ENCODE measurements around the gene HIF3A. TPM values are rescaled to one million over a fixed set of nuclear protein-coding genes. Genes with fewer than 3 reads are reported as not detected.
A peak's percentile ranks its signal among the peaks of the same experiment; 100 is the strongest.

HIF3A gene
- total and polyA plus RNA-seq, 12 donors = 2.7 to 69.0 (median 24.0) TPM

- intact Hi-C loops (cut with DNase I) = loop anchor here in 1 of 2 donors (10.0 kb wide), 1 partner anchor 85 kb away; no protein-coding TSS in a partner anchor
- Histone ChIP-seq H3K27ac (no peak overlapping the region), H3K9me3 (replicated peaks in 1 of 3) (no peaks in the 10 kb centered on the region), H3K4me3 (no peak overlapping the region), H3K36me3 (replicated peaks in 1 of 2) (peaks cover 0 to 14% of the 10 kb centered on the region in 2 donors), H3K4me1 (replicated peaks in 1 of 2) (peaks cover 12 to 30% of the 10 kb centered on the region in 2 donors), H3K27me3 (no peaks in the 10 kb centered on the region)
- no peak for TF ChIP-seq CTCF (IDR thresholded peaks at IDR 0.05)
- no peak for TF ChIP-seq POLR2A (IDR thresholded peaks at IDR 0.05)
- DNase-seq = peak in 4 of 7 donors; percentile 4 to 35 (median 7)
- 86 to 96% (median 93%) methylated on average over 4 to 7 of the region's 7 CpGs for WGBS, 4 donors
Measured at GRCh38 chr19:46369817-46370216, 73.0 kb downstream of the HIF3A start.

- H3K36me3 ChIP-seq (replicated peaks in 1 of 2) = peaks cover 0 to 13% of the 10 kb centered on the region in 2 donors
- 67 to 94% (median 70%) methylated on average over 2 to 10 of the region's 10 CpGs for WGBS, 4 donors
- DNase-seq = peak in 4 of 7 donors; percentile 26 to 54 (median 30)
- no peak for TF ChIP-seq CTCF (IDR thresholded peaks at IDR 0.05)
- no peak for TF ChIP-seq POLR2A (IDR thresholded peaks at IDR 0.05)
- peak overlapping the region in 2 of 5 donors; percentile 3 to 47 for H3K27ac ChIP-seq
- no peaks in the 10 kb centered on the region for H3K27me3 ChIP-seq
- H3K4me3 ChIP-seq = no peak overlapping the region
- no peaks in the 10 kb centered on the region for H3K9me3 ChIP-seq (replicated peaks in 1 of 3)
- peaks cover 12 to 30% of the 10 kb centered on the region in 2 donors for H3K4me1 ChIP-seq (replicated peaks in 1 of 2)
- intact Hi-C loops (cut with DNase I) = loop anchor here in 1 of 2 donors (10.0 kb wide), 1 partner anchor 87 kb away; no protein-coding TSS in a partner anchor
Measured at GRCh38 chr19:46371371-46371901, 74.6 kb downstream of the HIF3A start.

- Histone ChIP-seq H3K27me3 (no peaks in the 10 kb centered on the region), H3K4me3 (no peak overlapping the region), H3K27ac (peak overlapping the region in 3 of 5 donors; percentile 29 to 75 (median 65)), H3K36me3 (replicated peaks in 1 of 2) (peaks cover 0 to 27% of the 10 kb centered on the region in 2 donors), H3K4me1 (replicated peaks in 1 of 2) (peaks cover 12 to 35% of the 10 kb centered on the region in 2 donors), H3K9me3 (replicated peaks in 1 of 3) (no peaks in the 10 kb centered on the region)
- peak in 4 of 6 experiments; percentile 17 to 28 (median 20) for TF ChIP-seq CTCF (IDR thresholded peaks at IDR 0.05)
- TF ChIP-seq POLR2A (IDR thresholded peaks at IDR 0.05) = no peak
- intact Hi-C loops (cut with DNase I) = loop anchor here in 1 of 2 donors (10.0 kb wide), 1 partner anchor 88 kb away; no protein-coding TSS in a partner anchor
- WGBS, 4 donors = 58 to 69% (median 60%) methylated on average over 7 to 11 of the region's 11 CpGs
- peak in 5 of 7 donors; percentile 40 to 60 (median 55) for DNase-seq
Measured at GRCh38 chr19:46372901-46373490, 76.2 kb downstream of the HIF3A start.

- H3K4me3 ChIP-seq = no peak overlapping the region
- intact Hi-C loops (cut with DNase I) = loop anchor here in 1 of 2 donors (10.0 kb wide), 1 partner anchor 89 kb away; no protein-coding TSS in a partner anchor
- TF ChIP-seq CTCF (IDR thresholded peaks at IDR 0.05) (no peak), POLR2A (IDR thresholded peaks at IDR 0.05) (no peak)
- no peaks in the 10 kb centered on the region for H3K9me3 ChIP-seq (replicated peaks in 1 of 3)
- peak overlapping the region in 3 of 5 donors; percentile 29 to 75 (median 65) for H3K27ac ChIP-seq
- H3K4me1 ChIP-seq (replicated peaks in 1 of 2) = peaks cover 12 to 42% of the 10 kb centered on the region in 2 donors
- WGBS, 4 donors = 58 to 78% (median 68%) methylated on average over 6 to 17 of the region's 17 CpGs
- H3K36me3 ChIP-seq (replicated peaks in 1 of 2) = peaks cover 0 to 29% of the 10 kb centered on the region in 2 donors
- DNase-seq = peak in 6 of 7 donors; percentile 49 to 78 (median 72)
- H3K27me3 ChIP-seq = no peaks in the 10 kb centered on the region
Measured at GRCh38 chr19:46373491-46374359, 76.9 kb downstream of the HIF3A start.
